HG03469 (cell line): ENCODE data around the gene RGS8.

Experiments used
- ATAC-seq: cut with Tn5 transposase; IDR thresholded peaks from one replicate; pipeline ENCODE4 v1.9.1; 2021; ENCODE audit warnings: mild to moderate bottlenecking, moderate library complexity, moderate number of reproducible peaks; ENCODE audit not compliant: unreplicated experiment

Gene RGS8

GRCh38 chr1:182672487-182672836 lies 11.9 kb downstream of the RGS8 start:
- ATAC-seq: no peak

GRCh38 chr1:182671750-182672486 lies 12.5 kb downstream of the RGS8 start:
- no peak for ATAC-seq

- ATAC-seq: no peak
Measured at GRCh38 chr1:182670032-182670749, 14.2 kb downstream of the RGS8 start.

- ATAC-seq: no peak
Measured at GRCh38 chr1:182669266-182669665, 15.1 kb downstream of the RGS8 start.

- ATAC-seq: no peak
Measured at GRCh38 chr1:182668521-182669054, 15.8 kb downstream of the RGS8 start.

GRCh38 chr1:182667848-182668505 lies 16.4 kb downstream of the RGS8 start:
- ATAC-seq: no peak

- no peak for ATAC-seq
Measured at GRCh38 chr1:182666706-182667105, 17.7 kb downstream of the RGS8 start.

- ATAC-seq: no peak
Measured at GRCh38 chr1:182664296-182664695, 20.1 kb downstream of the RGS8 start.

GRCh38 chr1:182662956-182663355 lies 21.4 kb downstream of the RGS8 start:
- ATAC-seq: no peak

GRCh38 chr1:182662121-182662890 lies 22.1 kb downstream of the RGS8 start:
- ATAC-seq: no peak

GRCh38 chr1:182658055-182658454 lies 26.3 kb downstream of the RGS8 start:
- ATAC-seq: no peak

- no peak for ATAC-seq
Measured at GRCh38 chr1:182656842-182657397, 27.5 kb downstream of the RGS8 start.

- no peak for ATAC-seq
Measured at GRCh38 chr1:182653986-182654385, 30.4 kb downstream of the RGS8 start.

- no peak for ATAC-seq
Measured at GRCh38 chr1:182652933-182653332, 31.5 kb downstream of the RGS8 start.

GRCh38 chr1:182651339-182651724 lies 33.1 kb downstream of the RGS8 start:
- no peak for ATAC-seq

GRCh38 chr1:182650678-182651338 lies 33.6 kb downstream of the RGS8 start:
- no peak for ATAC-seq

GRCh38 chr1:182649041-182649440 lies 35.3 kb downstream of the RGS8 start:
- ATAC-seq: no peak

- no peak for ATAC-seq
Measured at GRCh38 chr1:182646739-182647138, 37.6 kb downstream of the RGS8 start.

GRCh38 chr1:182644886-182645285 lies 39.5 kb downstream of the RGS8 start:
- ATAC-seq: no peak

- no peak for ATAC-seq
Measured at GRCh38 chr1:182643699-182644098, 40.7 kb downstream of the RGS8 start.
